Dermis microvascular lymphatic vessel endothelial cell (primary cell): Measurements from ENCODE around the gene CAPN11. TPM values are rescaled to one million over a fixed set of nuclear protein-coding genes. Genes with fewer than 3 reads are reported as not detected.
"Not testable (repeated sequence)": the region's sequence is repeated elsewhere in the genome, so short reads cannot be mapped to it uniquely, and the experiment has no call there.

Experiments used
- DNase-seq, 2 donors: peaks; one replicate each; pipeline versions ENCODE4 v3.0.0 to v3.0.0-alpha.2; 2010; ENCODE audit warnings: low read depth in 2 of 2
- total RNA-seq: library from RNA; depleted of rRNA; stranded (reverse); fragments of >200 nt; gene quantifications from 2 replicates; pipeline ENCODE4 v1.2.1, GENCODE V29; 2014

CAPN11 gene
- total RNA-seq, 1 donor from 2014 or later, result 1.9 TPM

DNA sequence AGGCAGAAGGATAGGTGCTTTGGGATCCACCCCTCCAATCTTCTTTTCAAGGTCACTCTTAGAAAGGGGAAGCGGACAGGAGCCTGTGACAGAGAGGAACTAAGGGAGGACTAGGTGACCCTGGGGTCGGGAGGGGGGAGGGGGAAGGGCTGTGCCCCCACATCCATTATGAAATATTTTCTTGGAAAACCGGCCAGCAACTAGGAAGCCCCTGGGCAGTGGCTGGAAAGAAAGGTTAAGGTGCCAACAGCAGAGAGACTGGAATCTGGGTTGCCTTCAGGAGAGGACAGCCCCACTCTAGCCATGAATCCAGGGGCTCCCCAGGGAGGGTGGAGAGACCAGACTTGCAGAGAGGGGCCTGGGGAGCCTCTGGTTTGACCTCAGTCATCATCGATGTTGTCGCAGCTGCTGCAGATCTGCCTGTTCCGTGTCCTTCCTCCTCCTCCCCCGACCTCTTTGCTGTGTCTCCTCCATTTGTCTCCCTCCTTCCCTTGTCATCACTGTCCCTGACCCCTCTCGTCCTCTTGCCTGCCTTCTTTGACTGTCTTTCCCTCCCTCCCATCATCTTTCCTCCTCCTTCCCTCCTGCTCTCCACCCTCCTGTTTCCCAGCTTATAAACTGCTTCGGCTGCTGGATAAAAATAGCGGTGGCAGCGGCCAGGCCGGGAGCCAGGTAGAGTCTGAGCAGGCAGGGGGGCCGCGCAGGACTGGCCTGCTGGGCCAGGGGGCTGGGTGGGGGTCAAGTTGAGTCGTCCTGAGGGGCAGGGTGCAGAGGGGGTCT, 67.9 kb downstream of the CAPN11 start:
- DNase-seq, result no peak

DNA sequence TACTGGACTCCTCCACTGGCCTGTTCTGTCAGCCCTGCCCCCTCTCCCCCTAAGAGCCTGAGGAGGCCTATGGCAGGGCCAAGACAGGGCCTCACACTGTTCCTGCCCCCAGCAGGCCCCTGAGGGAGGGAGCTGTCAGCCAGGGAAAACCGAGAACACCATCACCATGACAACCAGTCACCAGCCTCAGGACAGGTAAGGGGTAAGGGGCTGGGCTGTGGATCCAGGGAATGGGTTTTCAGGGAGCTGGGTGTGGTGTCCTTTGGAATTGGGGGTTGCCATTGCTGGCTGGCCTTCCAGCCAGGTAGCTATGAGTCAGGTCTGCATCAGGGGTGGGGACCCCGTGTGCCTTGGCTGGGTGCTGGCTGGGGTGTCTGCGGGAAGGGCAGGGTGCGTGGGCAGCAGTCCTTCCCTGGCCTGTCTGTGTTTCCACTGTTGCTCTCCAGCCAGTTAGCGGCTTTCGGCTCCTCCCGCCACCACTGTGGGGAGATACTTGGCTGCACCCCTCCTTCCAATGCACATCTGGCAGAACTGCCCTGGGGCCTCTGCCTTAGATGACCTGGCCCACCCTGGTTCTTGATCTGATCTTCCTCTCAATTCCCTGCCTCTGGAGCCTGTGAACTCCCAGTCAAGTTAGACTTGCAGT, 68.7 kb downstream of the CAPN11 start:
- no peak for DNase-seq

DNA sequence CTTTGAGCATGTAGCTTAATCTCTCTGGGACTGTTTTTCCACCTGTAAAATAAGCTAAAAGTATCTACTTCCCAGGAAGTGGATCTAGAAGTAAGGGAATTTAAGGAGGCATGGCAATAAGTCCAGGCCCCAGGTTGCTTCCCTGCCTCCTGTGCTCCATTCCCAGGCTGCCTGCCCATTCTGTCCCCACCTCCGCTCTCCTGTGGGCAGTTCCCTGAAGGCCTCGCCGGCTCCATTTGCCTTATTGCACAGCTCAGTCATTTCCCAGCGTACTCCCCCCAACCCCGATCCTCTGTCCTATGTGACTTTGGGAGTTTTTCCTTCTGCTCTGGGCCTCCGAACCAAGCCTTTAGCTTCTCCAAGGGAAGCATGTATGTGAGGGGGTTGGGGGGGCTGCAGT, 69.4 kb downstream of the CAPN11 start:
- no peak for DNase-seq

DNA sequence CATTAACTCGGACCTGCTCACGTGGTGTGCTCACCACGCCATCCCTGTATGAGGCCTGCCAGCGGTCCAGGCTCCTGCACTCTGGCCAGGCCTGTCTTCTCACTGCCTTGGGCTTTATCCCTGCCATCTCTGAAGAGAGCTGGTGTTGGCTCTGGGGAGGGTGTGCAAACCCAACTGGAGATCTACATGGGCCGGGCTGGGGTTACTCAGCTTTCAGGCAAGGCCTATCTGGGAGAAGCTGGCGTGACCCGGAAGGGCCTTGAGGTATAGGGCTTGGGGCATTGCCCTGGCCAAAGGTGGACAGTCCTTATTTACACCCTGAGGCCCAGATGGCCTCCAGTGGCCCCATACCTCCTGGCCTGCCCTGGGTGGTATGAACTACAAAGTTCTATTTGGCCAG, 69.8 kb downstream of the CAPN11 start:
- DNase-seq, result no peak

DNA sequence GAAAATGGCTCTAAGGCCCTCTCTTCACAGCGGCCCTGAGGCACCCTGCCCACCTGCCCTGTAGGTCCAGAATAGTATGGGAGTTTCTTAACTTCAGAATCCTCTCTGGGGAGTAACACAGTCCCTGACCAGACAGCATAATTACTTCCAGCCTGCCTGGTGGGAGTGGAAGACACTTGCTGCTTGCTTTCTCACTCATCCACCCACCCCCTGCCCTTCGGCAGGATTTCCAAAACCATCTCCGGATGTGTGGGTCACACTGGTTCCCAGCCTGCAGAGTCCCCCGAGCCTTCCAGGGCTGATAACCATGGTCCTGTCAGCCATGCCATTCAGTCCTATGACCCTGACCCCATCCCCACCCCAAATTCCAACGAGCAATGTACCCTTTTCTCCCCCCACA, 70.2 kb downstream of the CAPN11 start:
- DNase-seq, result no peak

GRCh38 chr6:44229376-44230033, 70.9 kb downstream of the CAPN11 start:
- no peak for DNase-seq

DNA sequence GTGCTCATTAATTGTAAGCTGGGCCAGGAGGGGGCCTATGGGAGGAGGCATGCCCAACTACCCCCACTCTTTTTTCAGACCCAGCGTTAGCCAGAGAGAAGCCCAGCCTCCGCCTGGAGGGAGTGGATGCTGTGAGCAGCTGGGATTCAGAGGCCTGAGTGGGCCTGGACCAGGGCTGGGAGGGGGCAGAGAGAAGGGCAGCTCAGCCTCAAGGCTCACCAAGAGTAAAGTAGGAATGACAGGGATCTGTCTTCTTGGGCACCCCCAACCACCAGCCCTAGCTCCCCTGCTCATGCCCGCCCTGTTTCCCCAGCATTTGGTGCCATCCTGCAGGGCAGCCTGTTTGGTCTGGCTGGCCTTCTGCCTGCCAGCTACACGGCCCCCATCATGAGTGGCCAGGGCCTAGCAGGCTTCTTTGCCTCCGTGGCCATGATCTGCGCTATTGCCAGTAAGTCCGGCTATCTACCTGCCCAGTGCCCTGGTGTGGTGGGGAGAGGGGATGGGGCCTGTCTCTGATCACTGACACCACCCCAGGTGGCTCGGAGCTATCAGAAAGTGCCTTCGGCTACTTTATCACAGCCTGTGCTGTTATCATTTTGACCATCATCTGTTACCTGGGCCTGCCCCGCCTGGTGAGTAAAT, 71.5 kb downstream of the CAPN11 start:
- no peak for DNase-seq

- DNase-seq, result not testable (repeated sequence)
These were observed 72.8 kb downstream of the CAPN11 start for GRCh38 chr6:44231426-44231825.

GRCh38 chr6:44232676-44233566, 74.3 kb downstream of the CAPN11 start:
- no peak for DNase-seq

DNA sequence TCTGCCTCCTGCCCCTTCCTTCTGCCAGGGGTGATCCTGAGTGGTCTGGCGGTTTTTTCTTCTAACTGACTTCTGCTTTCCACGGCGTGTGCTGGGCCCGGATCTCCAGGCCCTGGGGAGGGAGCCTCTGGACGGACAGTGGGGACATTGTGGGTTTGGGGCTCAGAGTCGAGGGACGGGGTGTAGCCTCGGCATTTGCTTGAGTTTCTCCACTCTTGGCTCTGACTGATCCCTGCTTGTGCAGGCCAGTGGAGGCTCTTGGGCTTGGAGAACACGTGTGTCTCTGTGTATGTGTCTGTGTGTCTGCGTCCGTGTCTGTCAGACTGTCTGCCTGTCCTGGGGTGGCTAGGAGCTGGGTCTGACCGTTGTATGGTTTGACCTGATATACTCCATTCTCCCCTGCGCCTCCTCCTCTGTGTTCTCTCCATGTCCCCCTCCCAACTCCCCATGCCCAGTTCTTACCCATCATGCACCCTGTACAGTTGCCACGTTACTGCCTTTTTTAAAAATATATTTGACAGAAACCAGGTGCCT, 75.0 kb downstream of the CAPN11 start:
- DNase-seq, result no peak

Other genes starting within 250 kb of the CAPN11 start
- gene MRPL14, start 31.4 kb upstream of the CAPN11 start, total RNA-seq, result 52.6 and 57.9 TPM in 2 replicates
- gene TMEM63B, start 31.3 kb upstream of the CAPN11 start, total RNA-seq, result 10.5 and 21.7 TPM in 2 replicates
- gene MYMX, start 58.1 kb downstream of the CAPN11 start, total RNA-seq, result 0.13 TPM in 1 of 2 replicates, not detected in the other
- 27.3 and 37.0 TPM in 2 replicates for gene SLC29A1, start 64.8 kb downstream of the CAPN11 start, total RNA-seq
- 448 and 497 TPM in 2 replicates for gene HSP90AB1, start 88.3 kb downstream of the CAPN11 start, total RNA-seq
- gene SLC35B2, start 98.7 kb downstream of the CAPN11 start, total RNA-seq, result 38.0 and 54.6 TPM in 2 replicates
- 9.6 and 15.0 TPM in 2 replicates for gene NFKBIE, start 106.7 kb downstream of the CAPN11 start, total RNA-seq
- gene TMEM151B, start 111.6 kb downstream of the CAPN11 start, total RNA-seq, result not detected in 2 replicates
- 10.7 and 12.6 TPM in 2 replicates for gene AARS2, start 154.5 kb downstream of the CAPN11 start, total RNA-seq
- gene SPATS1, start 183.8 kb downstream of the CAPN11 start, total RNA-seq, result not detected in 2 replicates
- gene CDC5L, start 228.9 kb downstream of the CAPN11 start, total RNA-seq, result 14.0 and 15.4 TPM in 2 replicates